RKO (cell line): ENCODE measurements around the gene KRTCAP3.

Source experiments
- DNase-seq: peaks from one replicate; pipeline ENCODE4 v3.0.0-alpha.2; 2016; ENCODE audit warnings: low spot score

The KRTCAP3 gene

GRCh38 chr2:27441226-27441926 is 805 bp upstream of the KRTCAP3 start:
- no peak for DNase-seq

- DNase-seq, result no peak
Observed at GRCh38 chr2:27442920-27443282, 720 bp downstream of the KRTCAP3 start.

- no peak for DNase-seq
Observed at GRCh38 chr2:27445155-27445554, 3.0 kb downstream of the KRTCAP3 start.

- no peak for DNase-seq
Observed at GRCh38 chr2:27445615-27446014, 3.4 kb downstream of the KRTCAP3 start.

GRCh38 chr2:27446057-27446456 is 3.9 kb downstream of the KRTCAP3 start:
- DNase-seq, result no peak

GRCh38 chr2:27448381-27448780 is 6.2 kb downstream of the KRTCAP3 start:
- DNase-seq, result no peak

GRCh38 chr2:27451095-27451494 is 8.9 kb downstream of the KRTCAP3 start:
- DNase-seq, result no peak

- no peak for DNase-seq
Observed at GRCh38 chr2:27453968-27454367, 11.8 kb downstream of the KRTCAP3 start.

GRCh38 chr2:27461118-27461517 is 18.9 kb downstream of the KRTCAP3 start:
- no peak for DNase-seq

- DNase-seq, result no peak
Observed at GRCh38 chr2:27464443-27464842, 22.3 kb downstream of the KRTCAP3 start.

GRCh38 chr2:27471961-27472360 is 29.8 kb downstream of the KRTCAP3 start:
- DNase-seq, result no peak

- no peak for DNase-seq
Observed at GRCh38 chr2:27485496-27485895, 43.3 kb downstream of the KRTCAP3 start.

GRCh38 chr2:27489118-27489497 is 46.9 kb downstream of the KRTCAP3 start:
- DNase-seq, result peak; percentile 34

- peak; percentile 100 for DNase-seq
Observed at GRCh38 chr2:27489498-27490397, 47.6 kb downstream of the KRTCAP3 start, which contains the start of gene IFT172. IFT172 (minus strand) TSS chr2:27489743; CDS start chr2:27489653, 90 bp downstream.

- DNase-seq, result no peak
Observed at GRCh38 chr2:27492557-27492956, 50.4 kb downstream of the KRTCAP3 start.

GRCh38 chr2:27493948-27494283 is 51.7 kb downstream of the KRTCAP3 start:
- DNase-seq, result no peak
